Measurements from ENCODE around the gene ARL4D.
A peak's percentile ranks its signal among the peaks of the same experiment; 100 is the strongest.
"Not testable (repeated sequence)": the region's sequence is repeated elsewhere in the genome, so short reads cannot be mapped to it uniquely, and the experiment has no call there.

The ARL4D gene

GRCh38 chr17:43369986-43370385 is 28.8 kb upstream of the ARL4D start:
- DNase-seq, result peak in 1 of 5 experiments; percentile 25

DNA sequence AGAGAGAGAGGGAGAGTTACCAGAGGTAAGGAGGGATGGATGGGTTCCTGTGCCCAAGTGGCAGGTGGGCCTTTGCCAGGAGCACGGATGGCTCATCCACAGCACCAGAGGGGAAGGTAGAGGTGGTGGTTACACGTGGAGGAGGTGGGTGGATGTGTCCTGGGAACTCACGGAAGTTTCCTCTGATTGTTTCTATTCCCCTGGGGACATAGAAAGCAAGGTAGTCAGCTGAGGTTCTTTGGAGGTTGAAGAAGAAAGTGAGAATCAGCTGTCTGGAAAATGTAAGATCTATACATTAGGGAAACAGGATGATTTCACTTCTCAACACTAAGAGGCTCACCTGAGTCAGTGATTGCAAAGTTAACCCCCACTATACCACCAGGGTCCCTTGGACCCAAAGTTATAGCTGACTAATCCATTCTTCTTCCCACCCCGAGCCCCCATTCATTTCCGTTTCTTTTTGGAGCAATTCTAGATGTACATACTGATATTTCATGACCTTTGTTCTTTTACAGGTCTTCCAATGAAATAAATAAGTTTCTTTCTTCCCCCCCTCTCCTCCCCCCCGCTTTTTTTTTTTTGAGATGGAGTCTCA is 27.5 kb upstream of the ARL4D start:
- no peak for DNase-seq

GRCh38 chr17:43372273-43372911 is 26.4 kb upstream of the ARL4D start:
- no peak for DNase-seq

DNA sequence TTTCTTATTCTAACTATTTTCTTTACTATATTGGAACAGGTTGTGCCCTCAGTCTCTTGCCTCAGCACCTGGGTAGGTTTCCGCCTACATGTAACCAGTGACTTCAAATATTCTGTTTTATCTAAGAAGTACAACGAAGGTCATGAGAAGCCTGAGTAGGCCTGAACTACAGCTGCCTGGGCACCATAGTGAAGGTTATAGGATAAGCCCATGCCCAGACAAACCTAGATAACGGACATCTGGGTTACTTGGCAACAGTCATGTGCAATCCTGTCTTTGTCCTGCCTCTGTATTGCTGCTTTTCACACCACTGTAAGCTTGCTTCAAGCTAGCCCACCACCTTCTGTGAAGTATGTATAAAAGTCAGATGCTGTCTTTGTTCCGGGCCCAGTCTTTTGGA is 25.4 kb upstream of the ARL4D start:
- no peak for DNase-seq

DNA sequence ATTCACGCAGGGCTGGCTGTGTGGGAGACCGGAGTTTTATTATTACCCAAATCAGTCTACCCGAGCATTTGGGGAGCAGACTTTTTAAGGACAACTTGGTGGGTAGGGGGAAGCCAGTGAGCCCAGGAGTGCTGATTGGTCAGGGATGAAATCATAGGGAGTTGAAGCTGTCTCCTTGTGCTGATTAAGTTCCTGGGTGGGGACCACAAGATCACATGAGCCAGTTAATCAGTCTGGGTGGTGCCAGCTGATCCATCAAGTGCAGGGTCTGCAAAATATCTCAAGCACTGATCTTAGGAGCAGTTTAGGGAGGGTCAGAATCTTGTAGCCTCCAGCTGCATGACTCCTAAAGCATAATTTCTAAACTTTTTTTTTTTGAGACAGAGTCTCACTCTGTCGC is 22.9 kb upstream of the ARL4D start:
- not testable (repeated sequence) for DNase-seq

- DNase-seq, result no peak
Measured at GRCh38 chr17:43377056-43377810, 21.6 kb upstream of the ARL4D start.

GRCh38 chr17:43378766-43379165 is 20.0 kb upstream of the ARL4D start:
- DNase-seq, result no peak

GRCh38 chr17:43380307-43380706 is 18.5 kb upstream of the ARL4D start:
- no peak for DNase-seq

DNA sequence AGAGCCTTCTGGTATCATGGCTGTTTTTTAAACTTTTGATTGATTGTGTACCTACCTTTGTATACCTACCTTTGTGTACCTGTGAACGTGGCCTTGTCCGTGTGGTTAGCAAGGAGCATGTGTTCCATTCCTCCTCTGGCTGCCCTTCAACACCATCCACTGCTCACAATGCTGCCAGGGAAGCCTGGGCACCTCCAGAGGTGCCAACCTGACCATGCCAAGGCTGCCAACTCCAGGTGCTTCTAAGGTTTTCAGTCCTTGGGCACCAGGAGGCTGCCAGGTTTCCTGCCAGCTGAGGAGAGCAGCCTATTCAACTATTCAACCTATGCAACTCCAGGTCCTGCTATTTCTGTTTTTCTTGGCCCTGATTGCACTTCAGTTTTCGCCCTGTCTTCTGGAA is 17.6 kb upstream of the ARL4D start:
- DNase-seq, result no peak

GRCh38 chr17:43381621-43382020 is 17.2 kb upstream of the ARL4D start:
- no peak for DNase-seq

- DNase-seq, result no peak
Measured at GRCh38 chr17:43382776-43383175, 16.0 kb upstream of the ARL4D start.

GRCh38 chr17:43383372-43383771 is 15.4 kb upstream of the ARL4D start:
- DNase-seq, result no peak

DNA sequence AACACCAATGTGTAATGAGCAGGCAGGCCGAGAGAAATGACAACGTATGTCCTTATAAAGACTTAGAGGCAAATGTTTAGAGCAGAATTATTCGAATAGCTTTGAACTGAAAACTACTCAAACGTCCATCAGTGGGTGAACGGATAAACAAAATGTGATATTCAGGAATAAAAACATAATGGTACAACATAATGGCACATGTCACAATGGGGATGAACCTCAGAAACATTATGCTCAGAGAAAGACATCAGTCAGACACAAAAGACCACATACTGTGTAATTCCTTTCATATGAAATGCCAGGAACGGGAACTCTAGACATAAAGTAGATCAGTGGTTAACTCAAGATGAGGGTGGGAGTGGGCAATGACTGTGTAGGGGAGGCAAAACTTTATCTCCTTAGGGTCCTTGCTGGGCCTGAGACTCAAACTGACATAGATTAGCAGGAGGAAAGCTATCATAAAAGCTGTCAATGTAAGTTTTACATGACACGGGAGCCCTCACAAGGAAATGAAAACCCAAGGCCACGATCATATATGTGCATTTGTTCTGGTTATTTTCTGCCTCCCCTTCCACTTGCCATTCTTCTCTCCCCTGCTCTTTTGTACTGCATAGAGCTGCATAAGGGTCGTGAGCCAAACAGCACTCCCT is 14.8 kb upstream of the ARL4D start:
- no peak for DNase-seq

DNA sequence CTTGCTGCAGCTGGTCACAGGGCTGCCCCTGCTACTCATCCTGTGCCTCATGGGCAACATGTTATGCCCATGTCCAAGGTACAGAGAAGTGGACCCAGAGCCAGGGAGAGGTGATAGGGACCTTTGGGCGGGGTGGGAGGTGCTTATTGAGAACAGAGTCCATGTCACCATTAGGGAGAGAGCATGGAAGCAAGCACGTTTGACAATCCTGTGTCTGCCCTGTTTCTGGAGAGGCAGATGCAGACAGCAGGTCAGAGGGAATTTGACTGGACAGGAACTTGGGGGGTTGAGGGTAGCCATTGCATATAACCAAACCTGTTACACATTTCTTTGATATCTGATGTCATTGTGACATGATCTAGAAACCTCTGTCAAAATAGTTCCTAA is 14.3 kb upstream of the ARL4D start:
- DNase-seq, result no peak

GRCh38 chr17:43385046-43385831 is 13.6 kb upstream of the ARL4D start:
- no peak for DNase-seq

- peak; percentile 80 to 94 (median 84) for DNase-seq
Measured at GRCh38 chr17:43388359-43389045, 10.3 kb upstream of the ARL4D start.

GRCh38 chr17:43389046-43389947 is 9.5 kb upstream of the ARL4D start:
- DNase-seq, result peak; percentile 62 to 96 (median 79)

GRCh38 chr17:43392397-43392796 is 6.4 kb upstream of the ARL4D start:
- DNase-seq, result no peak

- peak; percentile 59 to 85 (median 81) for DNase-seq
Measured at GRCh38 chr17:43393944-43394482, 4.8 kb upstream of the ARL4D start.

DNA sequence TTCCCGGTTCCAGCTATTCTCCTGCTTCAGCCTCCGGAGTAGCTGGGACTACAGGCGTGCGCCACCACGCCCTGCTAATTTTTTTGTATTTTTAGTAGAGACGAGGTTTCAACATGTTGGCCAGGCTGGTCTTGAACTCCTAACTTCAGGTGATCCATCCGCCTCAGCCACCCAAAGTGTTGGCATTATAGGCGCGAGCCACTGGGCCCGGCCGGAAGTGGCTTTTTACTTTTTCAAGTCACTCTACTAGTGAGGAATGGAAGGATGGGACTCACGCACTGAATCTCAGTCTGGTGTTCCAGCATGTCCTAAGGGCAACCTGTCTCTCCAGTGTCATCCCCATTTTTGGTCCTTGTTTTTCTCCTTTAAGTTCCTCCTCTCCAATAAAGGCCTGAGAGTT is 4.1 kb upstream of the ARL4D start:
- DNase-seq, result not testable (repeated sequence)

DNA sequence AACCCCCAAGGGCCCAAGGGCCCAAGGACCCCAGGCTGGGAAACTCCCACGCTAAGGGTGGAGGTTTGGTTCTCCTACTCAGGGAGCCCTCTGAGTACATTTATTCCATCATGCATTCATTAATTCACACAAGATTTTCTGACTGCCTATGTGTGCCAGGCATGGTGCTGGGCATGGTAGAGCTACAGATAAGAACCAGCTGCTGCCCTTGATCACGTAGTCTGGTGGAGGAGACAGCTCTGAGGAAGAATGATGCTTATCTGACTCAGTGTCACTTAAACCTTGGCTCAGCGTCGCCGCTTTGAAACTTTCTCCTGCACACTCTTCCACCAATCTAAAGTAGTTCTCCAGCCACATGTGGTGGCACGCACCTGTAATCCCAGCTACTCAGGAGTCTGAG is 3.6 kb upstream of the ARL4D start:
- no peak for DNase-seq

Measured in T-helper 2 cell (primary cell).